RPMI7951 (cell line): Measurements from ENCODE around the gene BNC1. TPM values are rescaled to one million over a fixed set of nuclear protein-coding genes. Genes with fewer than 3 reads are reported as not detected.
A peak's percentile ranks its signal among the peaks of the same experiment; 100 is the strongest.
"Not testable (repeated sequence)": the region's sequence is repeated elsewhere in the genome, so short reads cannot be mapped to it uniquely, and the experiment has no call there.

Source experiments
- DNase-seq: peaks from one replicate; pipeline ENCODE4 v3.0.0-alpha.2; 2012; ENCODE audit warnings: low read depth
- total RNA-seq: library from RNA; depleted of rRNA; stranded (reverse); fragments of >200 nt; shearing (Covaris generic); gene quantifications from 2 replicates; pipeline ENCODE4 v1.2.3, GENCODE V29; 2014; rRNA removed

Gene BNC1
- total RNA-seq, 1 experiment from 2014 or later: 8.8 TPM

DNA sequence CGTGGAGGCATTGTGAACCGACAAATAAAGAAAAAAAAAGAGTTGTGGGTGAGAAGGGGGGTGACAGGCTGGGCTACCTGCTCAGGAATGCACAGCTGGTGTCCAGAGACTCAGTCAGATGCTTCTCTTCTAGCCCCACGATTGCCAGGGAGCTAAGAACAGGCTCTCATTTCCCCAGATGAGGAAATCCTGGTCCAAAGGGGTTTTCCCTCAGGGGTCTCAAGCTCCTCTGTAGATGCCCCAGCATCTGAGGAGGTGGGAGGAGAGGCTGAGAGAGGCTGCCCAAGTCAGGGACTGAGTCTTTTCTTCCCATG lies 35.5 kb downstream of the BNC1 start:
- no peak for DNase-seq

DNA sequence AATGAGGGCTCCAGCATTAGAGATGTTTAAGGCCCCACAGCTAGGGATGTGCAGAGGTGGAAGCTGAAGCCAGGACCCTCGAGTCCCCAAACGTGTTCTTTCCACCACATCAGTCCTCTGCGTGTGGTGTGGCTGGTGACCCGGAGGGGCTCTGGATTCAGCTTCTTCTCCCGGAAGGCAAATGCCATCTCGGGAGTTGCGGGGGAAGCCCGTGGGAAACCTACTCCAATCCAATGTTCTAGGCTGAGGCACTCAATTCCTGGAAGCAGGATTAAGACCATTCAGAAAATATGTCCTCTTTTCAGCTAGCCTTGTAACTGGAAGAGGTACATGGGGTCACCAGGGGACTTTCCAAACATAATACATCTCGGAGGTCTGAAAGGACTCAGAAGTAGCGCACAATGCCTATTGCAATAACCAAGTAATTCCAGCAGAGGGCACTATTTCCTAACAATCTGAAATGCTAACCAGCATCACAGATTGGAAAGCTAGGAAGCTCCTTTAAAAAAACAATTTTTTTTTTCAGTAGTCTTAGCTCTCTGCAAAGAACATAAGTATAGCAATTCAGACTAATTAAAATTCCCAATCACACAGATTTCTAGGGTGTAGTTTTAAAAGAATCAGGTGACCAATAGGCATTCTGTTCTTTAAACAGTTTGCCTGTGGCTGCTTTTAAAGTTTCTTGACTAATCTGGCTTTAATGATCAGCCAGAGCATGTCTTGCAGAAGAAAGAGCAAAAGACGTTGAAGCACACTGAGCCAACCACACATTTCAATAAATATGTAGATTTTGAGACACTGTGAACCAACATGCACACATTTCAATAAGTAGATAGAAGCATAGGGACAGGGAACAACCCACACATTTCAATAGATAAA lies 36.1 kb downstream of the BNC1 start:
- peak; percentile 68 for DNase-seq

DNA sequence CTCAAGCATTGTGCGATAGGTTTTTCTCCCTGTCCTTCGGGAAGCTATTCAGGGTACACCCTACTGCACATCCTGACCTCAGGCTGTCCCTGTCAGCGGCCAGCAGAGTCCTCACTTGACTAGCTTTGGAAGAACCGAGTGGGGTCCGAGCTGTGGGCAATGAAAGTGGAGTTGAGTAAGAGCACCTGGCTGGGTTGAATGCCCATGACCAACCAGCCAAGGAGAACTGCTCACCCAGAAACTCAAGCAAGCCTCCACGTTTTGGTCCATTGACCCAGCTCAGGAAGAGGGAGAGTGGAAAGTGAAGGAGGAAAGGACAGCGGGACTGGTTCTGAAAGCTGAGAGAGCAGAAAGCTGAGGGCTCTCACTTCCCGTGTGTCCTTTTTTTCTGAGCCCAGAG lies 40.8 kb downstream of the BNC1 start:
- peak; percentile 24 for DNase-seq

DNA sequence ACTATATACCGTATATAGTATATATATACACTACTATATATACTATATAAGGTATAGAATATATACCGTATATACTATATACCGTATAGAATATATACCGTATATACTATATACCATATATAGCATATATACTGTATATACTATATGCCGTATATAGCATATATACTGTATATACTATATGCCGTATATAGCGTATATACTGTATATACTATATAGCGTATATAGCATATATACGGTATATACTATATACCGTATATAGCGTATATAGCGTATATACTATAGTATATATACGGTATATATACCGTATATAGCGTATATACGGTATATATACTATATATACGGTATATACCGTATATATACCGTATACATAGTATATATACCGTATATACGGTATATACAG lies 54.2 kb downstream of the BNC1 start:
- no peak for DNase-seq

DNA sequence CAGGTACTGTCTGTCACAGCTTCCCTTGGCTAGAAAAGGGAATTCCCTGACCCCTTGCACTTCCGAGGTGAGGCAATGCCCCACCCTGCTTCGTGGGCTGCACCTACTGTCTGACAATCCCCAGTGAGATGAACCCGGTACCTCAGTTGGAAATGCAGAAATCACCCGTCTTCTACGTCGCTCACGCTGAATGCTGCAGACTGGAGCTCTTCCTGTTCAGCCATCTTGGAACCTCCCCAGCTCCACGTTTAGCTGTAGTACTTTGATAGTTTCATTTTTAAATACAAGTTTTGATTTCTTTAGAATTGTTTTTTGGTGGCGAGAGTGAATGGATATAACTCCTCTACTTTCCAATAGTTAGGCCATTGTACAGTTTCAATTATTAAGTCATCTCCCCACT lies 59.0 kb downstream of the BNC1 start:
- no peak for DNase-seq

DNA sequence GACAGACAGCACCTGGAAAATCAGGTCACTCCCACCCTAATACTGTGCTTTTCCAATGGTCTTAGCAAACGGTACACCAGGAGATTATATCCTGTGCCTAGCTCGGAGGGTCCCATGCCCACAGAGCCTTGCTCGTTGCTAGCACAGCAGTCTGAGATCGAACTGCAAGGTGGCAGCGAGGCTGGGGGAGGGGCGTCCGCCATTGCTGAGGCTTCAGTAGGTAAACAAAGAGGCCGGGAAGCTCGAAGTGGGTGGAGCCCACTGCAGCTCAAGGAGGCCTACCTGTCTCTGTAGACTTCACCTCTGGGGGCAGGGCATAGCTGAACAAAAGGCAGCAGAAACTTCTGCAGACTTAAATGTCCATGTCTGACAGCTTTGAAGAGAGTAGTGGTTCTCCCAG lies 62.7 kb downstream of the BNC1 start:
- DNase-seq: not testable (repeated sequence)

DNA sequence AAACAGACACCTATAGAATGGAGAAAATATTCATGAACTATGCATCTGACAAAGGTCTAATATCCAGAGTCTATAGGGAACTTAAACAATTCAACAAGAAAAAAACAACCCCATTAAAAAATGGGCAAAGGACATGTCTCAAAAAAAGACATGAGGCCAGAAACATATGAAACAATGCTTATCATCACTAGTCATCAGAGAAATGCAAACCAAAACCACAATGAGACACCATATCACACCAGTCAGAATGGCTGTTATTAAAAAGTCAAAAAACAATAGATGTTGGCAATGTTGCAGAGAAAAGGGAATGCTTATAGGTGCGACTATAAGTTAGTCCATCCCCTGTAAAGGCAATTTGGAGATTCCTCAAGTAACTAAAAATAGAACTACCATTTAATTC lies 65.4 kb downstream of the BNC1 start:
- peak; percentile 24 for DNase-seq

DNA sequence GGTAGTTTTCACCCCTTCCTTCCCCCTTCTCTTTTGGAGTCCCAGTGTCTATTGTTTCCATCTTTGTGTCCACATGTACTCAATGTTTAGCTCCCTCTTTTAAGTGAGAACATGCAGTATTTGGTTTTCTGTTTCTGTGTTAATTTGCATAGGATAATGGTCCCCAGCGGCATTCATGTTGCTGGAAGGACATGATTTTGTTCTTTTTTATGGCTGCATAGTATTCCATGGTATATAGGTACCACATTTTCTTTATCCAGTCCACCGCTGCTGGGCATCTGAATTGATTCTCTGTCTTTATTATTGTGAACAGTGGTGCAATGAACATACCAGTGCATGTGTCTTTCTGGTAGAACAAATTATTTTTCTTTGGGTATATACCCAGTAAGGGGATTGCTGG lies 69.2 kb downstream of the BNC1 start:
- no peak for DNase-seq

DNA sequence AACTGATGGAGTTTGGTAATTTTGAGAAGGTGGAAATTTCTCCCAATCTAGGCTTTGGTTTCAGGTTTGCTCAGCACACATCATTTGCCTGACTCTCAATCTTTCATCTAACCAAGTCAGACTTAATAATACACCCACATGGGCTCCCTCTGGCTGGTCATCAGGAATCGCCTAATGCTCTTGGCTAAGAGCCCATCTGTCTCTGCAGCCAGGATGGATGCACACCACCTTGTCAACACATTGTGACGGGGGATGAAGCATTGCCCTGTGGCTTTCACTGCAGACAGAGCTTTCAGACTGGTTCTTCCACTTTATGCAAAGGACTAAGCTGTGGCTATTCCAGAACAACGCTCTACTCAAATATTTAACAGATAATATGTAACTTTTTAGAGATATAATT lies 73.8 kb downstream of the BNC1 start:
- DNase-seq: peak; percentile 68

DNA sequence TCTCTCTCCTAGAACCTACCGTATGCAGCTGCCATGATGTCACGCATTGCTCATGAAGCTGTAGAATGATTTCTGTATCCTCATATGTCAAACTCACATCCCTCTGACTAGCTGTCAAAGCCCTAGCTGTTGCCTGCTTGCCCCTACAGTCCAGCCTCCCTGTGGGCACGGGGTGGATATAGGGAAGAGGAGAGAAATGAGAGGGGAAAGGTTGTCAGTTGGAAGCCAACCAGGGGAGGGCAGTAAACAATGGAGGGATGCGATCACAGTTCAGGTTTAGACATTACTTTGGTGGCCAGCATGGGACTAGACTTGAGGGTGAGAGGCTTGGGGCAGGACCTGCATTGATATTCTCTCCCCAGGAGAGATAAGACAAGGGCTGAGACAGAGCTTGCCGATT lies 75.1 kb downstream of the BNC1 start:
- peak; percentile 21 for DNase-seq

DNA sequence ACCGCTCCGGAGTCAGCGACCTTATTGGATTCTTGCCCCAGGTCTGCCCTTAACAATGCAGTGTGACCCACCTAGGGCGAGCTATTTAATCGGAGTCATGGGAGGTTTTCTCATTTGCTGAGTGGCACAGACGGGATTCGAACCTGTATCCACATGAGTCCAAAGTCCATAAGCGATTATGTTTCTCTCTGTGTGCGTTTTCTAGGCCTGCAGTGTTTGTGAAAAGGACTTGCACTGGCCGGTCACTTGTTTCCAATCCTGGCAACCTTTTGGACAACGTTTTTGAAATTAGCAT lies 76.2 kb downstream of the BNC1 start:
- no peak for DNase-seq

DNA sequence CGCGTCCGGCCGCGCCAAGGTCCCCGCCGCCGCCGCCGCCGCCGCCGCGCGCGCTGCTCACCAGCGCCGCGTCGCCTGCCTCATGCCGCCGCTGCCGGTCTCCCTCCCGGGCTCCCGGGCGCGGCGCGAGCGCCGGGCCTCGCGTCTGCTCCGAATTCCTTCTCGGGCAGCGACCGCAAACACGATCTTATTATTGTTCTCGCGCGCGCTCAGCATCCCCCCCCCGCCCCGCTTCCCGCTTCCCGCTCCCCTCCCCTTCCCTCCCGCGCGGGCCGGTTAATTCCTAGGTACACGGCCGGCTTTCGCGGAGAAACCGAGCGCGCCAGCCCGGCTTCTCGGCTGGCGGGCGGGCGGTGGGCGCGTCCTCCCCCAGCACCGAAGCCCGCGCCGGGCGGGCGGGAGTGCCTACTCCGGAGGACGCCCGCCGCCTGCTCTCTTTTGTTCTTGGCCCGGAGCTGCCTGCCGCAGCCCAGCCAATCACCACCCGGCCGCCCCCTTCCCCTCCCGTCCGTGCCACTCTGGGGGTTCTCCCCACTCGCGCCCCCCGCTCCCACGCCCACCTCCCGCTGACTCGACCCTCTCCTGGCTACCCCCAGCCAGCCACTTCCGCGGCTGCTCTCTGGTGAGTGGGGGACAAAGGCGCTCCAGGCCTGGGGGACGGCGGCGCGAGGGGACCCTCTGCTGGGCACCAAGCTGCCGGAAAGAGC lies 76.7 kb downstream of the BNC1 start, which contains the start of gene HDGFL3:
TSS of gene HDGFL3 (minus strand) at position 164 of the 707 bp plus-strand sequence. CDS start 409 bp downstream, outside the sequence.
- peak; percentile 63 for DNase-seq

DNA sequence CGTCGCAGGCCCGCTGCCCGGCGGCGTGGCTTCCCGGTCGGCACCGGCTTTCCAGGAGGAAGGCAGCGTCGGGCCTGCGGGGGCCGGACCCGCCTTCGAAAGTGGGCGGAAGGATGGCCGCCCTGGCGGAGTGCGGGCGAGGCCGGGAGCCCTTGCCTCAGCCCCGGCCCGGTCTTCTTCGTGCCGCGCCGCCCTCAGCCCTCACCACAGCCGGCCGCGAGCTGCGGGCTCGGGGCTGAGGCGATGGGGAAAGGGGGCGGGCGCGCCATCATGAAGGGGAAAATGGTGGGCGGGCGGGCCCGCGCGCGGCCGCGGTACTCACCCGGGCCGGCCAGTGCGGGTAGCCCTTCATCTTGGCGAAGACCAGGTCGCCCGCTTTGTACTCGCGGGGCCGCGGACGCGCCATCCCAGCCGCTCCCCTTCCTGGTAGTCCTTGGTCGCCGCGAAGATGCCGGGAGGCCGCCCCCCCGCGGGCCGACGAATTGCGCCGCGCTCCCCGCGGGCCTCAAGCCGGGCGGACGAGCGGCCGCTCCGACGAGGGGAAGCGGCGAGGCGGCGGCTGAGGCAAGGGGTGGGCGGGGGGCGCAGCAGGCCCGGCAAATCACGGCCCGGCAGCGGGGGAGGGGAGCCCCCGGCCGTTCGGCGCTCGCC lies 77.3 kb downstream of the BNC1 start:
- DNase-seq: peak; percentile 39

DNA sequence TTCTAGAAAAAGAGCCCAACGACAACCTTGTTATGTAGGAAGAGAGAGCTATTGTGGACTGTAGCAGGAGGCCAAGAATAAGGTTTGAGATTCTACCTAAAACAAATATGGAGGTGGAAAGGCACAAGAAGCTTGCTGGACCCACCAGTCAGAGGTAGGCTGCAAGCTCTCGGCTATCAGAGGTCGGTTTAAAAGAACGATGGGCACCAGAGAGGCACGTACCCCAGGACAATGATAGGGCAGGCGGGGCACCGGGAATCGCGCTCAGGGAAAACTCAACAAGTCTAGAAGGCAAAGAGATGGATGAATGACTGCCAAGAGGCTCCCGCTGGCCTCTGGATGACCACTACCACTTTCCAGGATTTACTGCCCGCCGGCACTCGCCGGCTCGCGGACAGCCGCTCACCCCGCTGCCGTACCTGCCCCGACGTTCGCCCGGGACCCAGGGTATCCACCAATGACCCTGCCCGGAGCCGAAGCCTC lies 77.9 kb downstream of the BNC1 start:
- DNase-seq: peak; percentile 28

Other genes starting within 250 kb of the BNC1 start
- 92.4 and 95.2 TPM in 2 replicates for gene BTBD1, start 217.4 kb downstream of the BNC1 start, total RNA-seq
- gene TM6SF1, start 177.0 kb downstream of the BNC1 start, total RNA-seq: 0.10 TPM in 1 of 2 replicates, not detected in the other
- gene HDGFL3, start 76.8 kb downstream of the BNC1 start, total RNA-seq: 29.3 and 33.3 TPM in 2 replicates
- gene SH3GL3, start 162.7 kb upstream of the BNC1 start, total RNA-seq: 0.24 TPM in 1 of 2 replicates, not detected in the other